HG02943 (cell line): ENCODE results near the gene SEMA3D.
"Not testable (repeated sequence)": the region's sequence is repeated elsewhere in the genome, so short reads cannot be mapped to it uniquely, and the experiment has no call there.

Experiments
- ATAC-seq: cut with Tn5 transposase; IDR thresholded peaks from one replicate; pipeline ENCODE4 v1.9.1; 2021; ENCODE audit warnings: mild to moderate bottlenecking, low read depth, moderate library complexity; ENCODE audit not compliant: unreplicated experiment

The SEMA3D gene

GRCh38 chr7:85000735-85001350 is 186.0 kb downstream of the SEMA3D start:
- no peak for ATAC-seq

- no peak for ATAC-seq
Observed at GRCh38 chr7:84999450-84999849, 187.4 kb downstream of the SEMA3D start.

GRCh38 chr7:84998665-84999064 is 188.2 kb downstream of the SEMA3D start:
- ATAC-seq: no peak

GRCh38 chr7:84997626-84998025 is 189.2 kb downstream of the SEMA3D start:
- ATAC-seq: no peak

GRCh38 chr7:84992954-84993353 is 193.9 kb downstream of the SEMA3D start:
- not testable (repeated sequence) for ATAC-seq

GRCh38 chr7:84985073-84985784 is 201.6 kb downstream of the SEMA3D start:
- no peak for ATAC-seq

- ATAC-seq: no peak
Observed at GRCh38 chr7:84982199-84982598, 204.7 kb downstream of the SEMA3D start.

- ATAC-seq: no peak
Observed at GRCh38 chr7:84981055-84981976, 205.5 kb downstream of the SEMA3D start.

GRCh38 chr7:84975586-84976185 is 211.2 kb downstream of the SEMA3D start:
- no peak for ATAC-seq

- no peak for ATAC-seq
Observed at GRCh38 chr7:84971360-84971759, 215.5 kb downstream of the SEMA3D start.

- ATAC-seq: no peak
Observed at GRCh38 chr7:84970670-84971069, 216.2 kb downstream of the SEMA3D start.

- ATAC-seq: no peak
Observed at GRCh38 chr7:84953234-84953633, 233.6 kb downstream of the SEMA3D start.

- no peak for ATAC-seq
Observed at GRCh38 chr7:84950836-84951235, 236.0 kb downstream of the SEMA3D start.

GRCh38 chr7:84949501-84949900 is 237.4 kb downstream of the SEMA3D start:
- no peak for ATAC-seq

GRCh38 chr7:84949067-84949466 is 237.8 kb downstream of the SEMA3D start:
- no peak for ATAC-seq

GRCh38 chr7:84948634-84949033 is 238.2 kb downstream of the SEMA3D start:
- no peak for ATAC-seq

GRCh38 chr7:84946549-84946948 is 240.3 kb downstream of the SEMA3D start:
- ATAC-seq: no peak
